Measurements from ENCODE around the gene RAB4B. TPM values are rescaled to one million over a fixed set of nuclear protein-coding genes. Genes with fewer than 3 reads are reported as not detected.

RAB4B gene
- total RNA-seq, 1 donor from 2014 or later = 43.2 TPM

GRCh38 chr19:40744554-40745401, 33.3 kb upstream of the RAB4B start:
- H3K4me1 Mint-ChIP-seq (ENCODE audit: low read depth, unreplicated experiment) = peaks cover 19% of the 10 kb centered on the region
- no peak overlapping the region for H3K4me3 Mint-ChIP-seq (ENCODE audit: unreplicated experiment)
- DNase-seq = no peak

GRCh38 chr19:40745402-40745780, 32.7 kb upstream of the RAB4B start:
- Mint-ChIP-seq H3K27me3 (ENCODE audit: unreplicated experiment) (peaks cover 18% of the 10 kb centered on the region), H3K4me1 (ENCODE audit: low read depth, unreplicated experiment) (peaks cover 21% of the 10 kb centered on the region), H3K4me3 (ENCODE audit: unreplicated experiment) (no peak overlapping the region), H3K27ac (ENCODE audit: unreplicated experiment) (no peak overlapping the region), H3K36me3 (ENCODE audit: unreplicated experiment) (no peaks in the 10 kb centered on the region), H3K9me3 (ENCODE audit: unreplicated experiment) (peaks cover 3% of the 10 kb centered on the region)
- TF ChIP-seq CTCF (IDR thresholded peaks at IDR 0.05; ENCODE audit: partially characterized antibody, unreplicated experiment) = no peak
- DNase-seq = no peak

More at GRCh38 chr19:40744554-40745401, 33.3 kb upstream of the RAB4B start:
- Mint-ChIP-seq H3K27me3 (ENCODE audit: unreplicated experiment) (peaks cover 16% of the 10 kb centered on the region), H3K9me3 (ENCODE audit: unreplicated experiment) (peaks cover 6% of the 10 kb centered on the region), H3K27ac (ENCODE audit: unreplicated experiment) (peak overlapping the region; percentile 5), H3K36me3 (ENCODE audit: unreplicated experiment) (no peaks in the 10 kb centered on the region)
- no peak for TF ChIP-seq CTCF (IDR thresholded peaks at IDR 0.05; ENCODE audit: partially characterized antibody, unreplicated experiment)

- no peak for TF ChIP-seq CTCF (IDR thresholded peaks at IDR 0.05; ENCODE audit: partially characterized antibody, unreplicated experiment)
- no peak for DNase-seq
- Mint-ChIP-seq H3K4me1 (ENCODE audit: low read depth, unreplicated experiment) (peaks cover 9% of the 10 kb centered on the region), H3K4me3 (ENCODE audit: unreplicated experiment) (no peak overlapping the region), H3K27me3 (ENCODE audit: unreplicated experiment) (peaks cover 14% of the 10 kb centered on the region), H3K36me3 (ENCODE audit: unreplicated experiment) (no peaks in the 10 kb centered on the region), H3K27ac (ENCODE audit: unreplicated experiment) (no peak overlapping the region), H3K9me3 (ENCODE audit: unreplicated experiment) (peaks cover 7% of the 10 kb centered on the region)
Observed at GRCh38 chr19:40747536-40747935, 30.5 kb upstream of the RAB4B start.

- H3K27me3 Mint-ChIP-seq (ENCODE audit: unreplicated experiment) = peaks cover 11% of the 10 kb centered on the region
- H3K27ac Mint-ChIP-seq (ENCODE audit: unreplicated experiment) = peak within 1 kb of the TSS; percentile 98
- DNase-seq = peak; percentile 99
- H3K4me3 Mint-ChIP-seq (ENCODE audit: unreplicated experiment) = peak within 1 kb of the TSS; percentile 100
- H3K4me1 Mint-ChIP-seq (ENCODE audit: low read depth, unreplicated experiment) = peaks cover 17% of the 10 kb centered on the region
- peaks cover 8% of the 10 kb centered on the region for H3K9me3 Mint-ChIP-seq (ENCODE audit: unreplicated experiment)
- no peak for TF ChIP-seq CTCF (IDR thresholded peaks at IDR 0.05; ENCODE audit: partially characterized antibody, unreplicated experiment)
- no peaks in the 10 kb centered on the region for H3K36me3 Mint-ChIP-seq (ENCODE audit: unreplicated experiment)
Observed at GRCh38 chr19:40750058-40750873, 27.8 kb upstream of the RAB4B start, which contains the start of gene ACTMAP. Gene ACTMAP, minus strand, starts transcription at chr19:40750477. Its CDS starts 674 bp downstream, at chr19:40749803.
